ENCODE data around the gene ZNF784.

DNA sequence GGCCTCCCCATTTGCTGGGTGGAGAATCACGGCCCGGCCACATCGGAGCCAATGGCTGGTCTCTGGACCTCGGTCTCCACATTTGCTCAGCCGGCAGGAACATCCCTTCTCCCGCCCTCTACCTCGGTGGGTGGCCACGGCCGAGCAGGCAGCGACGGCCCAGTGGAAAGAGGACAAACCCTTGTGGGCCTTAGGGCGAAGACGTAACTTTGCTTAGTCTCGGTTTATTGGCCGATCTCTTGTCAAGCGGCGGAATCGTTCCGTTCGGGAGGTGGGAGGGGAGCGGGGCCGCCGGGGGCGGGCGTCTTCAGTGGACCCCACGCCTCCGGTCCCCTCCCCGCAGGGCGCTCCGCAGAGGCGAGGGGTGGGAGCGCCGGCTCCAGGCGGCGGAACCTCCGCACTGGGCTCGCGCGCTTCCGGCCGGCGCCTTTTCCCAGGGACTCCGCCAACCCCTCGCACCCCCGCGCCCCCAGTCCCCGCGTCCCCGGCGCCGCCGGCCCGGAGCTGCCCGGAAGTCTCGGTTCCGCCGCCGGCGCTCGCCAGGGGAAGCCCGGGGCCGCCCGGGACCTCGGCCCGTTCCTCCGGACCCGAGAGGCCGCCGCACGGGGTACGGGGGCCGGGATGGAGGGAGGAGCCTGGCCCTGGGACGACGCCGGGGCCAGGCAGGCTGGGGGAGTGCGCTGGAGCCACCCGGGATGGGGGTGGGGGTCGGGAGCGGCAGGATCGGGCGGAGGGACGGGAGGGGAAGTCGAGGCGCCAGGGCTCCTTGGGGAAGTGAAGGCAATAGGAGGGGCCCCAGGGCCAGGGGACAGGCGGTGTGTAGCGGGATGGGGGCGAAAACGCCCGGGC is 16.4 kb upstream of the ZNF784 start, which contains the start of gene ZNF580:
- TF ChIP-seq CTCF (IDR thresholded peaks at IDR 0.05) (no peak), POLR2A (IDR thresholded peaks at IDR 0.05) (peak in 2 of 4 donors; percentile 0 to 36), POLR2AphosphoS5 (IDR thresholded peaks at IDR 0.05) (no peak)
